Suprapubic skin (tissue), 4 donors: ENCODE measurements around the gene ERCC6L. TPM values are rescaled to one million over a fixed set of nuclear protein-coding genes. Genes with fewer than 3 reads are reported as not detected.

Experiments
- DNase-seq, 2 donors: peaks; one replicate each; pipeline ENCODE4 v3.0.0-alpha.2; 2019; ENCODE audit warnings: low spot score in 2 of 2
- H3K27ac ChIP-seq: fragments of 200-600 bp; sonication (generic); one replicate; pipeline ENCODE4 v1.5.1; 2019
- H3K27me3 ChIP-seq: fragments of 200-600 bp; sonication (generic); one replicate; pipeline ENCODE4 v1.5.1; 2019
- H3K36me3 ChIP-seq: fragments of 200-600 bp; sonication (generic); one replicate; pipeline ENCODE4 v1.5.1; 2019
- H3K4me1 ChIP-seq: fragments of 200-600 bp; sonication (generic); one replicate; pipeline ENCODE4 v1.5.1; 2019
- H3K4me3 ChIP-seq: fragments of 200-600 bp; sonication (generic); one replicate; pipeline ENCODE4 v1.5.1; 2019; ENCODE audit warnings: mild to moderate bottlenecking
- H3K9me3 ChIP-seq: fragments of 200-600 bp; sonication (generic); one replicate; pipeline ENCODE4 v1.5.1; 2019
- EP300 ChIP-seq: sonication (generic); formaldehyde crosslinking; IDR thresholded peaks from one replicate; pipeline ENCODE4 v1.6.1; 2017; ENCODE audit warnings: antibody characterized with exemption
- POLR2A ChIP-seq, 2 donors: fragments of 450-650 bp; IDR thresholded peaks; one replicate each; pipeline ENCODE4 v1.6.1; 2017; ENCODE audit warnings: antibody characterized with exemption in 2 of 2, mild to moderate bottlenecking in 2 of 2, moderate library complexity in 2 of 2
- POLR2AphosphoS5 ChIP-seq, 3 donors: sonication (generic); formaldehyde crosslinking; IDR thresholded peaks; one replicate each; pipeline ENCODE4 v1.6.1; 2017; ENCODE audit warnings: antibody characterized with exemption in 3 of 3
- WGBS: methylation state at CpG from one replicate; pipeline ENCODE4 v1.1.5; 2018; 5-methylcytosine and 5-hydroxymethylcytosine counted together
- total RNA-seq, 4 donors: library from RNA; depleted of rRNA; stranded (reverse); fragments of >200 nt; gene quantifications; one replicate each; pipeline ENCODE4 v1.1.0, GENCODE V29; 2016
- TF ChIP-seq, protein P1 (sequence below), 2 donors: fragments of 200-600 bp in 1 of 2; fragments of 450-650 bp in 1 of 2; sonication (generic) in 1 of 2; IDR thresholded peaks; one replicate each; pipeline ENCODE4 v1.5.1; 2016 to 2019; ENCODE audit warnings: antibody characterized with exemption in 2 of 2, mild to moderate bottlenecking in 1 of 2, moderate library complexity in 1 of 2

ERCC6L gene
- total RNA-seq, 4 donors from 2014 or later = 0.30 to 0.68 (median 0.41) TPM

- H3K4me1 ChIP-seq = no peaks in the 10 kb centered on the region
- H3K9me3 ChIP-seq = no peaks in the 10 kb centered on the region
- TF ChIP-seq POLR2A (IDR thresholded peaks at IDR 0.05) (no peak), EP300 (no peak), POLR2AphosphoS5 (IDR thresholded peaks at IDR 0.05) (no peak)
- TF ChIP-seq, protein P1, sequence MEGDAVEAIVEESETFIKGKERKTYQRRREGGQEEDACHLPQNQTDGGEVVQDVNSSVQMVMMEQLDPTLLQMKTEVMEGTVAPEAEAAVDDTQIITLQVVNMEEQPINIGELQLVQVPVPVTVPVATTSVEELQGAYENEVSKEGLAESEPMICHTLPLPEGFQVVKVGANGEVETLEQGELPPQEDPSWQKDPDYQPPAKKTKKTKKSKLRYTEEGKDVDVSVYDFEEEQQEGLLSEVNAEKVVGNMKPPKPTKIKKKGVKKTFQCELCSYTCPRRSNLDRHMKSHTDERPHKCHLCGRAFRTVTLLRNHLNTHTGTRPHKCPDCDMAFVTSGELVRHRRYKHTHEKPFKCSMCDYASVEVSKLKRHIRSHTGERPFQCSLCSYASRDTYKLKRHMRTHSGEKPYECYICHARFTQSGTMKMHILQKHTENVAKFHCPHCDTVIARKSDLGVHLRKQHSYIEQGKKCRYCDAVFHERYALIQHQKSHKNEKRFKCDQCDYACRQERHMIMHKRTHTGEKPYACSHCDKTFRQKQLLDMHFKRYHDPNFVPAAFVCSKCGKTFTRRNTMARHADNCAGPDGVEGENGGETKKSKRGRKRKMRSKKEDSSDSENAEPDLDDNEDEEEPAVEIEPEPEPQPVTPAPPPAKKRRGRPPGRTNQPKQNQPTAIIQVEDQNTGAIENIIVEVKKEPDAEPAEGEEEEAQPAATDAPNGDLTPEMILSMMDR (IDR thresholded peaks at IDR 0.05) = no peak
- no peak overlapping the region for H3K27ac ChIP-seq
- no peak for DNase-seq
- no peaks in the 10 kb centered on the region for H3K36me3 ChIP-seq
- H3K4me3 ChIP-seq = no peak overlapping the region
- no peaks in the 10 kb centered on the region for H3K27me3 ChIP-seq
- WGBS = 97% methylated on average over 4 of the region's 4 CpGs
These were observed 21.6 kb upstream of the ERCC6L start for GRCh38 chrX:72260448-72260847.

- DNase-seq = no peak
- no peak overlapping the region for H3K4me3 ChIP-seq
- WGBS = 64% methylated on average over 7 of the region's 7 CpGs
- no peaks in the 10 kb centered on the region for H3K27me3 ChIP-seq
- H3K27ac ChIP-seq = no peak overlapping the region
- H3K4me1 ChIP-seq = no peaks in the 10 kb centered on the region
- no peaks in the 10 kb centered on the region for H3K9me3 ChIP-seq
- H3K36me3 ChIP-seq = no peaks in the 10 kb centered on the region
- TF ChIP-seq POLR2A (IDR thresholded peaks at IDR 0.05) (no peak), EP300 (no peak)
- TF ChIP-seq, protein P1 (IDR thresholded peaks at IDR 0.05) = no peak
These were observed 19.3 kb upstream of the ERCC6L start for GRCh38 chrX:72258174-72258573.

DNA sequence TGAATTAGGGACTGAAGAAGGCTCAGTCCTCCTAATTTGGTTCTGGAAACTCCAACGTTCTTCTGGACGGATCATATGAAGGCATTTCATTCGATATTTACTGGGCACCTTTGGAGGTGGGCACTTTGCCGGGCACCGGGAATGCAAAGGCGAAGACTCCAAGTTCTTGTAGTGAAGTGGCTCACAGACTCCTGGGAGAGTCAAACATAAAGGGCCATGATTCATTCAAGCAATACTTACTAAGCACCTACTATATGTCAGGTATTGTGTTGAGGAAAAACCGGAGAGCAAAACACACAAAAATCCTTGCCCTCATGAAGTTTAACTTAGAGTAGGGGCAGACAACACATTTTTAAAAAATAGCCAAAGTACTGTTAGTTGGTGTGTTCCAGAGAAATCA lies 17.0 kb upstream of the ERCC6L start:
- Histone ChIP-seq H3K36me3 (no peaks in the 10 kb centered on the region), H3K27me3 (no peaks in the 10 kb centered on the region), H3K9me3 (no peaks in the 10 kb centered on the region), H3K4me3 (no peak overlapping the region), H3K4me1 (no peaks in the 10 kb centered on the region), H3K27ac (no peak overlapping the region)
- no peak for TF ChIP-seq EP300
- TF ChIP-seq POLR2AphosphoS5 (IDR thresholded peaks at IDR 0.05) = no peak
- TF ChIP-seq, protein P1 (IDR thresholded peaks at IDR 0.05) = no peak
- TF ChIP-seq POLR2A (IDR thresholded peaks at IDR 0.05) = no peak
- DNase-seq = no peak
- WGBS = 85% methylated on average over 7 of the region's 7 CpGs

DNA sequence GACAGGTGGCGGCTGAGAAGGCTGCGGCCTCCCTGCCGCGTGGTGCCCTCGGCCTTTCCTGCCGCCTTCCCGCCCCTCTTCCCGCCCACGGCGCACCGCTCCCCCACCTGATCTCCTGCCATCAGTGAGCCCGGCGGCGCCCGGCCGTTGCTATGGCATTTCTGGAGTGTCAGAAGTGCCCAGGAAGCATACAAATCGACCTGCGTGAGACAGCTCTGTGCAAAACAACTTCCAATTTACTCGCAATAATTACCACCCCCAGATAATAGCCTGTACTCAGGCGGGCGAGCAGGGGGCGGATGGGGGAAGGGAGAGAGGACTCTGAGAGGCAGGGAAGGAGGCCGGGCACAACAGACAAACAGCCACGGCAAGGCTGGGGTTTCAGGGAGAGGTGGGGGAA lies 16.6 kb upstream of the ERCC6L start:
- 19% methylated on average over 23 of the region's 24 CpGs for WGBS
- Histone ChIP-seq H3K9me3 (no peaks in the 10 kb centered on the region), H3K4me1 (no peaks in the 10 kb centered on the region), H3K27me3 (no peaks in the 10 kb centered on the region), H3K27ac (no peak overlapping the region), H3K36me3 (no peaks in the 10 kb centered on the region), H3K4me3 (no peak overlapping the region)
- no peak for TF ChIP-seq POLR2A (IDR thresholded peaks at IDR 0.05)
- no peak for TF ChIP-seq POLR2AphosphoS5 (IDR thresholded peaks at IDR 0.05)
- TF ChIP-seq, protein P1 (IDR thresholded peaks at IDR 0.05) = no peak
- TF ChIP-seq EP300 = no peak
- DNase-seq = no peak

DNA sequence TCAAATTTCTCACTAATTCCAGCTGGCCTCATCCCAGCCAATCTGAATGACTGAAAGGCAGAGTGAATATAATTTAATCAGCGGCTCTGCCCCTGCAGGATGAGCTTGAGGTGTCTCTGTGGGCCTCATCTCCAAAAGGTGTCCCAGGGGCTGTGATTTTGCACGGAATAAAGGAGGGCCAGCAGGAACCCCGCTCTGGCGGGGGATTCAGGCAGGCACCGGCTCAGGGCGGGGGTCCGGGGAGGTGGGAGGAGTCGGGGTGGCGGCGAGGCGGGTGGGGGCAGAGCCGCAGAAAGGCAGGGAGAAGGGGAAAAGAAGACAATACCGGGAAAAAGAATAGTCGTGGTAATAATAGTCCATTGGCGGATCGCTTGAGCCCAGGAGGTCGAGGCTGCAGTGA lies 16.0 kb upstream of the ERCC6L start:
- Histone ChIP-seq H3K27ac (no peak overlapping the region), H3K36me3 (no peaks in the 10 kb centered on the region), H3K9me3 (no peaks in the 10 kb centered on the region), H3K4me1 (no peaks in the 10 kb centered on the region), H3K27me3 (no peaks in the 10 kb centered on the region), H3K4me3 (no peak overlapping the region)
- WGBS = 34% methylated on average over 17 of the region's 17 CpGs
- TF ChIP-seq, protein P1 (IDR thresholded peaks at IDR 0.05) = no peak
- TF ChIP-seq POLR2A (IDR thresholded peaks at IDR 0.05) = no peak
- no peak for TF ChIP-seq EP300
- no peak for TF ChIP-seq POLR2AphosphoS5 (IDR thresholded peaks at IDR 0.05)
- no peak for DNase-seq
